Ishikawa (cell line): ENCODE results near the gene ETV3.
A peak's percentile ranks its signal among the peaks of the same experiment; 100 is the strongest.

Experiments
- CEBPB ChIP-seq: IDR thresholded peaks from 2 replicates; pipeline ENCODE4 v1.6.1; 2012
- CREB1 ChIP-seq: IDR thresholded peaks from 2 replicates; pipeline ENCODE4 v1.6.1; 2012; ENCODE audit warnings: low read depth
- EGR1 ChIP-seq: IDR thresholded peaks from 2 replicates; pipeline ENCODE4 v1.6.1; 2012
- EP300 ChIP-seq: IDR thresholded peaks from 2 replicates; pipeline ENCODE4 v1.6.1; 2012; ENCODE audit warnings: borderline replicate concordance
- FOXM1 ChIP-seq: IDR thresholded peaks from 2 replicates; pipeline ENCODE4 v1.6.1; 2012; ENCODE audit warnings: low read depth, borderline replicate concordance
- NFIC ChIP-seq: IDR thresholded peaks from 2 replicates; pipeline ENCODE4 v1.6.1; 2012
- RAD21 ChIP-seq: IDR thresholded peaks from 2 replicates; pipeline ENCODE4 v1.6.1; 2012; ENCODE audit warnings: low read depth
- TAF1 ChIP-seq: IDR thresholded peaks from 2 replicates; pipeline ENCODE4 v1.6.1; 2012; ENCODE audit warnings: low read depth, mild to moderate bottlenecking
- TCF12 ChIP-seq: IDR thresholded peaks from 2 replicates; pipeline ENCODE4 v1.6.1; 2012; ENCODE audit warnings: low read depth
- TEAD4 ChIP-seq: IDR thresholded peaks from 2 replicates; pipeline ENCODE4 v1.6.1; 2012
- USF1 ChIP-seq: IDR thresholded peaks from 2 replicates; pipeline ENCODE4 v1.6.1; 2012
- YY1 ChIP-seq: IDR thresholded peaks from 2 replicates; pipeline ENCODE4 v1.6.1; 2012; ENCODE audit warnings: low read depth
- ZBTB7A ChIP-seq: IDR thresholded peaks from 2 replicates; pipeline ENCODE4 v1.6.1; 2012; ENCODE audit warnings: low read depth
- TF ChIP-seq, protein P1 (sequence below): IDR thresholded peaks from 2 replicates; pipeline ENCODE4 v1.6.1; 2012
- TF ChIP-seq, protein P2 (sequence below): IDR thresholded peaks from 2 replicates; pipeline ENCODE4 v1.6.1; 2012; ENCODE audit warnings: low read depth, mild to moderate bottlenecking

ETV3 gene

DNA sequence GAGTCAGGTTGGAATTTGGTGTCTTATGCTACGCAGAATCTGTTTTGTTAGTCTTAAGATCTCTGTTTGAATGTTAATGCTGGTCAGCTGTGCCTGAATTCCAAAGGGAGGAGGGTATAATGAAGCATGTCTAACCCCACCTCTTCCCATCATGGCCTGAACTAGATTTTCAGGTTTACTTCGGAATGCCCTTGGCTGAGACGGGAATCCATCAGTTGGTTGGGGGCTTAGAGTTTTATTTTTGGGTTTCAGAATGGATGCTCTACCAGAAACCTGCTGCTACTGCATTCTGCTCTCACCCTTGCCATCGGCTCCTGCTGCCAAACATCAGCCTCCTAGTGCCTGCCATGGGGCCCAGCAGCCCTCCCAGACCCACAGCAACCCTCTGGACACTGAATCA is 24.1 kb upstream of the ETV3 start:
- TF ChIP-seq NFIC: no peak
- TF ChIP-seq TEAD4: peak; percentile 52

GRCh38 chr1:157161901-157162300 is 23.7 kb upstream of the ETV3 start:
- no peak for TF ChIP-seq TEAD4

- TF ChIP-seq TEAD4 (no peak), ZBTB7A (no peak), FOXM1 (no peak), CREB1 (no peak), TCF12 (no peak), USF1 (no peak), EP300 (no peak), YY1 (no peak), NFIC (no peak), EGR1 (no peak), RAD21 (no peak), TAF1 (no peak), CEBPB (no peak)
- TF ChIP-seq, protein P1, sequence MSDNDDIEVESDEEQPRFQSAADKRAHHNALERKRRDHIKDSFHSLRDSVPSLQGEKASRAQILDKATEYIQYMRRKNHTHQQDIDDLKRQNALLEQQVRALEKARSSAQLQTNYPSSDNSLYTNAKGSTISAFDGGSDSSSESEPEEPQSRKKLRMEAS: no peak
- TF ChIP-seq, protein P2, sequence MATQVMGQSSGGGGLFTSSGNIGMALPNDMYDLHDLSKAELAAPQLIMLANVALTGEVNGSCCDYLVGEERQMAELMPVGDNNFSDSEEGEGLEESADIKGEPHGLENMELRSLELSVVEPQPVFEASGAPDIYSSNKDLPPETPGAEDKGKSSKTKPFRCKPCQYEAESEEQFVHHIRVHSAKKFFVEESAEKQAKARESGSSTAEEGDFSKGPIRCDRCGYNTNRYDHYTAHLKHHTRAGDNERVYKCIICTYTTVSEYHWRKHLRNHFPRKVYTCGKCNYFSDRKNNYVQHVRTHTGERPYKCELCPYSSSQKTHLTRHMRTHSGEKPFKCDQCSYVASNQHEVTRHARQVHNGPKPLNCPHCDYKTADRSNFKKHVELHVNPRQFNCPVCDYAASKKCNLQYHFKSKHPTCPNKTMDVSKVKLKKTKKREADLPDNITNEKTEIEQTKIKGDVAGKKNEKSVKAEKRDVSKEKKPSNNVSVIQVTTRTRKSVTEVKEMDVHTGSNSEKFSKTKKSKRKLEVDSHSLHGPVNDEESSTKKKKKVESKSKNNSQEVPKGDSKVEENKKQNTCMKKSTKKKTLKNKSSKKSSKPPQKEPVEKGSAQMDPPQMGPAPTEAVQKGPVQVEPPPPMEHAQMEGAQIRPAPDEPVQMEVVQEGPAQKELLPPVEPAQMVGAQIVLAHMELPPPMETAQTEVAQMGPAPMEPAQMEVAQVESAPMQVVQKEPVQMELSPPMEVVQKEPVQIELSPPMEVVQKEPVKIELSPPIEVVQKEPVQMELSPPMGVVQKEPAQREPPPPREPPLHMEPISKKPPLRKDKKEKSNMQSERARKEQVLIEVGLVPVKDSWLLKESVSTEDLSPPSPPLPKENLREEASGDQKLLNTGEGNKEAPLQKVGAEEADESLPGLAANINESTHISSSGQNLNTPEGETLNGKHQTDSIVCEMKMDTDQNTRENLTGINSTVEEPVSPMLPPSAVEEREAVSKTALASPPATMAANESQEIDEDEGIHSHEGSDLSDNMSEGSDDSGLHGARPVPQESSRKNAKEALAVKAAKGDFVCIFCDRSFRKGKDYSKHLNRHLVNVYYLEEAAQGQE: no peak
These were observed 20.8 kb upstream of the ETV3 start for GRCh38 chr1:157158967-157159366.

- TF ChIP-seq ZBTB7A: no peak
- no peak for TF ChIP-seq CEBPB
- TF ChIP-seq, protein P1: no peak
- TF ChIP-seq TAF1: no peak
- TF ChIP-seq YY1: no peak
- TF ChIP-seq, protein P2: no peak
- no peak for TF ChIP-seq EGR1
- no peak for TF ChIP-seq NFIC
These were observed 19.5 kb upstream of the ETV3 start for GRCh38 chr1:157157501-157158190.

DNA sequence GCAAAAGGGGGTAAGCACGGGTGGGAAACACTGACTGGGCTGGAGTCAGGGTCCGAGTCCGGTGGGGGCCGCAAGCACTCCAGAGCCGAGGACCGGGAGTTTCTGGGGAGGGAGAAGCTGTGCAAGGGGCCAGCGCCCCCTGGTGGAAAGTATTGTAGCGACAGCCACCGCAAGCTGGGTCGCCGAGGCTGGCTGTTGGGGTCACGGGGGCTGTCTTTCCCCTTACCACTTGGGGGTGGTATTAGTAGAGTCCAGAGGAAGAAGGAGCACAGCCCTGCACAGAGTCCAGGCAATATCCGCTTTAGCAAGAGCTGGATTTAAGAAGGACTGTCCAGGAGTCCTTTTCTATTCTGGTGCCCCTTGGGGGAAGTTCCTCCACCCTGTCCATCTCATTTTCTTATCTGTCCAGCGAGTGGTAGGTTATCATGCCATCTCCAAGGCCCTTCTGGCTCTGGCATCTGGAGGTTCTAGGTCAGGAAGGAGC is 17.9 kb upstream of the ETV3 start:
- TF ChIP-seq RAD21: peak; percentile 88
- TF ChIP-seq ZBTB7A: peak; percentile 76
- TF ChIP-seq FOXM1: no peak
- peak; percentile 60; the same call in 1 of the 2 replicates for TF ChIP-seq TEAD4

GRCh38 chr1:157155658-157156057 is 17.5 kb upstream of the ETV3 start:
- TF ChIP-seq CREB1 (no peak), NFIC (no peak), EGR1 (no peak), ZBTB7A (no peak), YY1 (no peak), FOXM1 (no peak), TAF1 (no peak), CEBPB (no peak), TCF12 (no peak), RAD21 (no peak), EP300 (no peak), USF1 (no peak), TEAD4 (no peak)
- TF ChIP-seq, protein P1: no peak
- TF ChIP-seq, protein P2: no peak
